ENCODE data around the gene PTPRT. TPM values are rescaled to one million over a fixed set of nuclear protein-coding genes. Genes with fewer than 3 reads are reported as not detected.

Gene PTPRT
- total RNA-seq, 1 experiment from 2014 or later, result not detected

DNA sequence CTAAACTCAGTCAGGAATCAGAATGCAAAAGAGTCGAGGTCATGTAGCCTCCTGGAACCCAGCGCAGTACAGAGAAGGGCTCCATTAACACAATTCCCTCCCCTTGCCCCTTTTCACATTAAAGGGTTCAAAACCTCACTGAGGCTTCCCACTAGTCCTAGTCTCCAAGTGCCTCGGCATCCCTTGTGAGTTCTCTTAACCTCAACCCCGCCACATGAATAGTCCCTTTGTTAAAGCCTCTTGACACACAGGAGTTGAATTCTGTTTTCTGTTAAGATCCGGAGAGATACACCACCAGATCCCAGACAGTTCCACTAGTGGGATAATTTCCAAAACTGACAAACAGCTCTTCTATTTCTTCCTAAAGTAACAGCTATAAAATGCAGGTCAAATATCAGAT is 17.8 kb downstream of the PTPRT start:
- Histone ChIP-seq H3K9ac (ENCODE audit: low read length) (no peak overlapping the region), H3K9me2 (ENCODE audit: insufficient read depth) (no peaks in the 10 kb centered on the region), H4K20me1 (ENCODE audit: insufficient read depth) (no peaks in the 10 kb centered on the region), H3K4me3 (replicated peaks in 1 of 2; ENCODE audit: low read depth in 1 of 2, low read length in 2 of 2) (no peak overlapping the region), H3K27me3 (ENCODE audit: insufficient read depth, low read length) (peaks cover 12% of the 10 kb centered on the region), H3K79me2 (ENCODE audit: insufficient read depth, low read length) (no peaks in the 10 kb centered on the region), H3K9me3 (ENCODE audit: control insufficient read depth in 1 of 2, insufficient read depth in 1 of 2, low read depth in 1 of 2, low read length in 2 of 2) (no peaks in the 10 kb centered on the region), H2AFZ (ENCODE audit: low read depth, low read length, poor library complexity, severe bottlenecking) (no peak overlapping the region), H3K4me2 (ENCODE audit: low read length) (no peak overlapping the region), H3K36me3 (ENCODE audit: control insufficient read depth in 1 of 2, insufficient read depth in 2 of 2, low read length in 2 of 2) (no peaks in the 10 kb centered on the region), H3K4me1 (ENCODE audit: control insufficient read depth in 1 of 2, insufficient read depth in 2 of 2, low read length in 2 of 2) (no peaks in the 10 kb centered on the region), H3K27ac (ENCODE audit: low read depth, low read length) (no peak overlapping the region)
- ChIA-PET POLR2A (no interaction called here), RAD21 (ENCODE audit: low non-redundant PET in 1 of 2, low total read pairs in 2 of 2, uncharacterized antibody in 2 of 2, unreplicated experiment in 2 of 2) (no interaction called here), CTCF (no interaction called here)
- ATAC-seq (no peak), DNase-seq (ENCODE audit: low read depth, low spot score) (no peak)
- TF ChIP-seq RAD21 (IDR thresholded peaks at IDR 0.05; ENCODE audit: low read depth) (no peak), CTCF (IDR thresholded peaks at IDR 0.05 in 2 of 3, conservative IDR thresholded peaks at IDR 0.05 in 1 of 3; ENCODE audit: borderline replicate concordance in 1 of 3, insufficient read depth in 1 of 3, low read depth in 2 of 3, low read length in 2 of 3) (no peak), CBX3 (IDR thresholded peaks at IDR 0.05; ENCODE audit: low read depth) (no peak), SP1 (IDR thresholded peaks at IDR 0.05; ENCODE audit: low read depth) (no peak), JUND (IDR thresholded peaks at IDR 0.05) (no peak), FOSL1 (IDR thresholded peaks at IDR 0.05; ENCODE audit: low read depth) (no peak), ATF3 (IDR thresholded peaks at IDR 0.05) (no peak), REST (IDR thresholded peaks at IDR 0.05; ENCODE audit: low read depth) (no peak), CEBPB (IDR thresholded peaks at IDR 0.05; ENCODE audit: low read depth) (no peak), EGR1 (IDR thresholded peaks at IDR 0.05; ENCODE audit: low read depth) (no peak)
- intact Hi-C loops (cut with micrococcal nuclease), result no loop called here
- BruUV-seq (replicated peaks), result no TSS peak

All from HCT116 (cell line).